H1 (cell line): ENCODE results near the gene FOXB1. TPM values are rescaled to one million over a fixed set of nuclear protein-coding genes. Genes with fewer than 3 reads are reported as not detected.
A peak's percentile ranks its signal among the peaks of the same experiment; 100 is the strongest.

Experiments
- CTCF ChIA-PET: fragments of 300-600 bp; sonication (Branson Sonifier 250); formaldehyde crosslinking; loops from one replicate; lab custom pipeline; 2021; ENCODE audit not compliant: partially characterized antibody; lab: Charles Lee
- POLR2A ChIA-PET: fragments of 300-600 bp; sonication (Branson Sonifier 250); formaldehyde crosslinking; loops from one replicate; lab custom pipeline; 2021; ENCODE audit warnings: inconsistent platforms; ENCODE audit not compliant: partially characterized antibody; lab: Charles Lee
- DNase-seq, 2 experiments: peaks; one replicate each; pipeline versions ENCODE4 v3.0.0 to v3.0.0-alpha.2; 2010 to 2022; ENCODE audit warnings: low spot score in 2 of 2, low read depth in 1 of 2, mixed read lengths in 1 of 2
- FAIRE-seq: peaks from 2 replicates; lab custom pipeline; 2011; peaks lifted over from hg19 to GRCh38; lab: Jason Lieb, UNC
- H2AFZ ChIP-seq: 2 replicates; pipeline ENCODE4 v1.8.1; 2012; ENCODE audit warnings: low read length, inconsistent platforms
- H2AK5ac ChIP-seq: 2 replicates; pipeline ENCODE4 v1.6.1; 2013; ENCODE audit warnings: low read depth, low read length
- H2BK120ac ChIP-seq: replicated peaks from 2 replicates; pipeline ENCODE3; 2013; ENCODE audit warnings: low read depth, low read length, inconsistent platforms
- H2BK12ac ChIP-seq: 2 replicates; pipeline ENCODE4 v1.6.1; 2013; ENCODE audit warnings: low read depth, low read length
- H2BK15ac ChIP-seq: 2 replicates; pipeline ENCODE4 v1.6.1; 2013; ENCODE audit warnings: low read length
- H2BK20ac ChIP-seq: 2 replicates; pipeline ENCODE4 v1.6.1; 2013; ENCODE audit warnings: low read length
- H2BK5ac ChIP-seq: 2 replicates; pipeline ENCODE4 v1.6.1; 2013; ENCODE audit warnings: low read depth, low read length
- H3K14ac ChIP-seq: 2 replicates; pipeline ENCODE4 v1.6.1; 2013; ENCODE audit warnings: inconsistent platforms; ENCODE audit not compliant: insufficient read length
- H3K18ac ChIP-seq: 2 replicates; pipeline ENCODE4 v1.6.1; 2013; ENCODE audit warnings: low read length; ENCODE audit errors: extremely low read depth
- H3K23ac ChIP-seq: 2 replicates; pipeline ENCODE4 v1.6.1; 2013; ENCODE audit warnings: inconsistent platforms; ENCODE audit not compliant: insufficient read length
- H3K23me2 ChIP-seq: 2 replicates; pipeline ENCODE4 v1.6.1; 2013; ENCODE audit warnings: low read depth, low read length
- H3K27ac ChIP-seq: 2 replicates; pipeline ENCODE4 v1.6.1; 2011; ENCODE audit warnings: low read depth, low read length, inconsistent platforms
- H3K27me3 ChIP-seq, 4 experiments: replicated peaks in 1 of 4; 1 replicate in 1 of 4; 2 replicates in 3 of 4; pipeline versions ENCODE4 v1.6.1 to v1.8.1; 2011 to 2013; ENCODE audit warnings: low read length in 3 of 4, mild to moderate bottlenecking in 3 of 4, inconsistent platforms in 2 of 4, mixed read lengths in 2 of 4, moderate library complexity in 1 of 4; ENCODE audit not compliant: control insufficient read depth in 3 of 4, insufficient read depth in 3 of 4; ENCODE audit errors: extremely low read depth in 1 of 4
- H3K36me3 ChIP-seq, 4 experiments: 2 replicates each; pipeline versions ENCODE4 v1.6.1 to v1.8.1; 2011 to 2013; ENCODE audit warnings: mild to moderate bottlenecking in 4 of 4, low read length in 3 of 4, moderate library complexity in 2 of 4, control low read depth in 1 of 4, inconsistent platforms in 1 of 4; ENCODE audit not compliant: insufficient read depth in 4 of 4, control insufficient read depth in 2 of 4
- H3K4ac ChIP-seq: replicated peaks from 2 replicates; pipeline ENCODE3; 2013; ENCODE audit warnings: low read length, low read depth, mixed read lengths, inconsistent platforms; ENCODE audit not compliant: insufficient read length
- H3K4me1 ChIP-seq, 4 experiments: replicated peaks in 1 of 4; 1 replicate in 1 of 4; 2 replicates in 3 of 4; pipeline versions ENCODE4 v1.6.1 to v1.8.1; 2011 to 2013; ENCODE audit warnings: low read length in 3 of 4, inconsistent platforms in 2 of 4, mixed read lengths in 1 of 4; ENCODE audit not compliant: insufficient read depth in 4 of 4, control insufficient read depth in 3 of 4
- H3K4me2 ChIP-seq, 2 experiments: 2 replicates each; pipeline versions ENCODE4 v1.6.1 to v1.8.1; 2011 to 2013; ENCODE audit warnings: low read depth in 2 of 2, low read length in 2 of 2, control low read depth in 1 of 2, inconsistent platforms in 1 of 2, mild to moderate bottlenecking in 1 of 2; ENCODE audit not compliant: insufficient read depth in 1 of 2
- H3K4me3 ChIP-seq, 4 experiments: fragments of 200-600, 300-600 bp in 1 of 4; sonication (generic), shearing (Covaris generic), sonication (Bioruptor Twin) in 1 of 4; 2 replicates each; pipeline versions ENCODE4 v1.5.1 to v1.8.1; 2011 to 2016; ENCODE audit warnings: low read length in 4 of 4, low read depth in 3 of 4, control low read depth in 2 of 4, inconsistent platforms in 2 of 4, mild to moderate bottlenecking in 2 of 4, mixed read lengths in 1 of 4, moderate library complexity in 1 of 4; ENCODE audit not compliant: insufficient read depth in 2 of 4; ENCODE audit errors: extremely low read depth in 1 of 4
- H3K56ac ChIP-seq: replicated peaks from 2 replicates; pipeline ENCODE3; 2013; ENCODE audit warnings: low read depth, mild to moderate bottlenecking, mixed read lengths, low read length, inconsistent platforms; ENCODE audit not compliant: insufficient read length
- H3K79me1 ChIP-seq: 2 replicates; pipeline ENCODE4 v1.6.1; 2013; ENCODE audit warnings: low read depth, low read length, control low read depth
- H3K79me2 ChIP-seq, 2 experiments: 2 replicates each; pipeline versions ENCODE4 v1.6.1 to v1.8.1; 2012 to 2013; ENCODE audit warnings: low read length in 2 of 2, mild to moderate bottlenecking in 2 of 2, inconsistent platforms in 1 of 2; ENCODE audit not compliant: insufficient read depth in 2 of 2, control insufficient read depth in 1 of 2
- H3K9ac ChIP-seq, 4 experiments: replicated peaks in 1 of 4; 1 replicate in 1 of 4; 2 replicates in 3 of 4; pipeline versions ENCODE4 v1.6.1 to v1.8.1; 2011 to 2013; ENCODE audit warnings: low read depth in 3 of 4, low read length in 3 of 4, control low read depth in 2 of 4, mild to moderate bottlenecking in 2 of 4, moderate library complexity in 2 of 4, inconsistent platforms in 1 of 4; ENCODE audit errors: extremely low read depth in 1 of 4
- H3K9me3 ChIP-seq, 2 experiments: 2 replicates each; pipeline versions ENCODE4 v1.6.1 to v1.8.1; 2012 to 2013; ENCODE audit warnings: mild to moderate bottlenecking in 2 of 2, moderate library complexity in 2 of 2, control low read depth in 1 of 2, inconsistent platforms in 1 of 2, low read depth in 1 of 2, low read length in 1 of 2, mixed read lengths in 1 of 2; ENCODE audit not compliant: insufficient read depth in 2 of 2
- H4K20me1 ChIP-seq, 2 experiments: replicated peaks in 1 of 2; 2 replicates each; pipeline versions ENCODE3 to v1.8.1; 2011 to 2013; ENCODE audit warnings: inconsistent platforms in 2 of 2, low read length in 2 of 2, mild to moderate bottlenecking in 1 of 2; ENCODE audit not compliant: insufficient read depth in 2 of 2, control insufficient read depth in 1 of 2
- H4K5ac ChIP-seq: 2 replicates; pipeline ENCODE4 v1.6.1; 2013; ENCODE audit warnings: low read length, low read depth, mixed read lengths, inconsistent platforms; ENCODE audit not compliant: insufficient read length
- H4K8ac ChIP-seq: 2 replicates; pipeline ENCODE4 v1.8.0; 2013; ENCODE audit warnings: mild to moderate bottlenecking, moderate library complexity, low read length, inconsistent platforms; ENCODE audit not compliant: insufficient read depth; ENCODE audit errors: extremely low read depth
- H4K91ac ChIP-seq: replicated peaks from 2 replicates; pipeline ENCODE3; 2013; ENCODE audit warnings: low read length, mixed read lengths, inconsistent platforms; ENCODE audit not compliant: insufficient read length
- ASH2L ChIP-seq: fragments of 200-600, 300-600 bp; sonication (generic); IDR thresholded peaks from one replicate; pipeline ENCODE4 v1.7.1; 2017; ENCODE audit warnings: low read length
- ATF3 ChIP-seq: IDR thresholded peaks from 2 replicates; pipeline ENCODE4 v1.6.1; 2011; ENCODE audit warnings: low read depth, mild to moderate bottlenecking, low read length; ENCODE audit not compliant: insufficient read depth
- EGR1 ChIP-seq: IDR thresholded peaks from 2 replicates; pipeline ENCODE4 v1.6.1; 2011; ENCODE audit warnings: low read depth, low read length, borderline replicate concordance
- GABPA ChIP-seq: IDR thresholded peaks from 2 replicates; pipeline ENCODE4 v1.6.1; 2011; ENCODE audit warnings: mild to moderate bottlenecking, low read length, moderate library complexity, borderline replicate concordance; ENCODE audit not compliant: insufficient read depth
- NANOG ChIP-seq: IDR thresholded peaks from 2 replicates; pipeline ENCODE4 v1.6.1; 2011; ENCODE audit warnings: low read length, low read depth, mild to moderate bottlenecking, inconsistent platforms; ENCODE audit not compliant: insufficient read depth, poor library complexity, severe bottlenecking
- POLR2A ChIP-seq, 2 experiments: IDR thresholded peaks; 1 replicate in 1 of 2; 2 replicates in 1 of 2; pipeline ENCODE4 v1.6.1; 2011; ENCODE audit warnings: low read depth in 2 of 2, low read length in 2 of 2, mild to moderate bottlenecking in 2 of 2; ENCODE audit errors: control extremely low read depth in 1 of 2
- RNF2 ChIP-seq: fragments of 200-900, 300-1000 bp; sonication (generic); IDR thresholded peaks from 2 replicates; pipeline ENCODE4 v1.7.1; 2016; ENCODE audit warnings: borderline replicate concordance, low read depth, mild to moderate bottlenecking, antibody characterized with exemption, low read length; ENCODE audit not compliant: poor library complexity, severe bottlenecking; ENCODE audit errors: missing control alignments
- SIN3A ChIP-seq, 2 experiments: IDR thresholded peaks in 1 of 2; conservative IDR thresholded peaks in 1 of 2; 2 replicates each; pipeline ENCODE4 v1.6.1; 2011 to 2012; ENCODE audit warnings: low read length in 2 of 2, improper control_type of control experiment in 1 of 2, low read depth in 1 of 2, mild to moderate bottlenecking in 1 of 2
- SIRT6 ChIP-seq: IDR thresholded peaks from one replicate; pipeline ENCODE4 v1.7.1; 2012; ENCODE audit warnings: low read length, inconsistent platforms
- TCF12 ChIP-seq: IDR thresholded peaks from 2 replicates; pipeline ENCODE4 v1.6.1; 2011; ENCODE audit warnings: low read depth, mild to moderate bottlenecking, low read length
- YY1 ChIP-seq: IDR thresholded peaks from 2 replicates; pipeline ENCODE4 v1.6.1; 2011; ENCODE audit warnings: low read depth, mild to moderate bottlenecking, low read length
- WGBS, 2 experiments: shearing (Covaris generic) in 1 of 2; methylation state at CpG; one replicate each; pipeline versions ENCODE4 v1.1.6 to v1.1.7; 2013 to 2015; ENCODE audit warnings: low lambda C conversion rate in 2 of 2, mixed read lengths in 2 of 2, inconsistent platforms in 1 of 2, low coverage in 1 of 2, missing lambda C conversion rate in 1 of 2; ENCODE audit not compliant: insufficient replicate concordance in 2 of 2, insufficient coverage in 1 of 2, insufficient read length in 1 of 2; ENCODE audit errors: extremely low coverage in 1 of 2, missing lambda C conversion rate in 1 of 2; 5-methylcytosine and 5-hydroxymethylcytosine counted together
- polyA plus RNA-seq, 7 experiments: library from polyadenylated mRNA; depleted of rRNA in 3 of 7; stranded (reverse) in 5 of 7; unstranded in 2 of 7; fragments of >200 nt in 5 of 7; fragments of 200-250 nt in 2 of 7; gene quantifications; 1 replicate in 5 of 7; 2 replicates in 1 of 7; 4 replicates in 1 of 7; pipeline versions ENCODE4 v1.2.1 to v1.2.3, GENCODE V29; 2011 to 2013; ENCODE audit warnings: missing spikeins in 2 of 7, mixed read lengths in 2 of 7
- total RNA-seq: library from RNA; stranded (reverse); fragmentation: NEBNext Ultra II Directional; extraction: Animal tissue kit (Norgen Biotek cat#: 25700); gene quantifications from 2 replicates; pipeline ENCODE4 v1.2.1, GENCODE V29; 2021
- TF ChIP-seq, protein P1 (sequence below): IDR thresholded peaks from 2 replicates; pipeline ENCODE4 v1.6.1; 2011; ENCODE audit warnings: low read length, improper control_type of control experiment

FOXB1 gene
- total and polyA plus RNA-seq, 2 of the 8 experiments (the other 6 are each of a cell fraction or from before 2014, with no cell fraction given) = 0.92 to 1.5 TPM

DNA sequence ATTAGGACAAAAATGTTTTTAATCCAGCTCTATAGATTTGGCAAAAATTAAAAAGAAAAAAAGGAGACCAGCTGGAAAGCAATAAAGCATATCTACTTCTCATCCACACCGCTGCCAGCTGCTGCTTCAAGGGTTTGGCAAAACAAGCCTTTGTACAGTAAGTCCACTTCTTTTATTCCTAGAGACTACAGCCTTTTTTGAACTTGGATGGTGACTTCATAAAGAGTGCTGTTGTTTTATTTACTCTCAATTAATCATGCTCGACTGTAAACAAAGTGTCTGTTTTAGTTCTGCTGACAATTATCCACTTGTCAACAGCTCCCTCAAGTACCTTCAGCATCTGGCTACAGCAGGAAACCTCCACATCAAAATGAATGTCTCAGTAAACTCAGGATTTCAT is 12.3 kb upstream of the FOXB1 start:
- Histone ChIP-seq H2BK120ac (no peak overlapping the region), H3K4me3 (no peak overlapping the region), H3K4me2 (no peak overlapping the region), H3K23me2 (peaks cover 22% of the 10 kb centered on the region; the same call in 1 of the 2 replicates), H3K27me3 (peaks cover 0 to 28% (median 15%) of the 10 kb centered on the region in 4 experiments; a peak in 6 of 7 replicates), H3K36me3 (no peaks in the 10 kb centered on the region), H3K18ac (no peak overlapping the region), H3K27ac (no peak overlapping the region), H4K5ac (no peak overlapping the region), H2BK15ac (no peak overlapping the region), H3K9ac (no peak overlapping the region), H2AK5ac (no peak overlapping the region), H2BK20ac (no peak overlapping the region), H3K14ac (no peak overlapping the region), H3K4me1 (peaks cover 0 to 12% (median 9%) of the 10 kb centered on the region in 4 experiments; a peak in 5 of 7 replicates), H3K79me2 (no peaks in the 10 kb centered on the region), H3K23ac (no peak overlapping the region), H3K4ac (no peak overlapping the region), H2BK12ac (no peak overlapping the region), H2AFZ (no peak overlapping the region), H3K79me1 (no peaks in the 10 kb centered on the region), H4K91ac (no peak overlapping the region), H3K56ac (no peak overlapping the region), H3K9me3 (no peaks in the 10 kb centered on the region), H4K20me1 (no peaks in the 10 kb centered on the region), H4K8ac (no peak overlapping the region), H2BK5ac (no peak overlapping the region)
- ChIA-PET CTCF (interaction anchor here (0.9 to 3.3 kb wide), 9 partner anchors 10 to 334 kb away, joined by 3 to 15 read pairs (median 4); no protein-coding TSS in a partner anchor), POLR2A (no interaction called here)
- FAIRE-seq (peak; percentile 13), DNase-seq (no peak)
- 93% methylated on average over 2 of the region's 2 CpGs; no CpG with 5 or more reads in 1 of the 2 experiments for WGBS, 2 experiments
- TF ChIP-seq RNF2 (no peak), ATF3 (no peak), SIRT6 (no peak), NANOG (no peak), ASH2L (no peak), YY1 (no peak), TCF12 (no peak), POLR2A (IDR thresholded peaks at IDR 0.05; ENCODE audit: control extremely low read depth in 1 of 2, low read depth in 2 of 2, low read length in 2 of 2) (no peak), SIN3A (conservative IDR thresholded peaks at IDR 0.05 in 1 of 2, IDR thresholded peaks at IDR 0.05 in 1 of 2; ENCODE audit: low read depth in 1 of 2, low read length in 2 of 2) (no peak), GABPA (no peak), EGR1 (no peak)
- TF ChIP-seq, protein P1, sequence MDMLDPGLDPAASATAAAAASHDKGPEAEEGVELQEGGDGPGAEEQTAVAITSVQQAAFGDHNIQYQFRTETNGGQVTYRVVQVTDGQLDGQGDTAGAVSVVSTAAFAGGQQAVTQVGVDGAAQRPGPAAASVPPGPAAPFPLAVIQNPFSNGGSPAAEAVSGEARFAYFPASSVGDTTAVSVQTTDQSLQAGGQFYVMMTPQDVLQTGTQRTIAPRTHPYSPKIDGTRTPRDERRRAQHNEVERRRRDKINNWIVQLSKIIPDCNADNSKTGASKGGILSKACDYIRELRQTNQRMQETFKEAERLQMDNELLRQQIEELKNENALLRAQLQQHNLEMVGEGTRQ = no peak
